GM19372 (cell line): Measurements from ENCODE around the gene SLC44A1.

Experiments
- ATAC-seq: cut with Tn5 transposase; IDR thresholded peaks from one replicate; pipeline ENCODE4 v1.9.1; 2021; ENCODE audit warnings: mild to moderate bottlenecking, low read depth, moderate library complexity; ENCODE audit not compliant: unreplicated experiment

Gene SLC44A1

DNA sequence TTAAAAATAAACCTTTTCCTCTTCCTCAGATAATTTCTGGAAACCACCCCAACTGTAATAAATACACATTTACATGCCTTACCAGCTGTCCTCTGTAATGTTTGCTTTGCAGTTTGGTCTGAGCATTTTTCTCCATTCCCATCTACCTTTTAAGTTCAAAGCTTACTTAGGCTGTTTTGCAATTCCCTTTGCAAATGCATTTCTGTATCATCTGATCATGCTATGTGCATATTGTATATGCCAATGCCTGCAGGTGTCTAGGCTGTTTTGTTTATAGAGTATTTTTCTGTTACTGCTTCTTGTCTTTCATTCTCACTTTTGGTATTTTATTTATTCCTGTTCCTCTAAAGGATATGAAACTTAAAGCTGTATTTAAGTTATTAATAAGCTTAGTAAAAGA is 86.3 kb downstream of the SLC44A1 start:
- peak; percentile 46 for ATAC-seq

DNA sequence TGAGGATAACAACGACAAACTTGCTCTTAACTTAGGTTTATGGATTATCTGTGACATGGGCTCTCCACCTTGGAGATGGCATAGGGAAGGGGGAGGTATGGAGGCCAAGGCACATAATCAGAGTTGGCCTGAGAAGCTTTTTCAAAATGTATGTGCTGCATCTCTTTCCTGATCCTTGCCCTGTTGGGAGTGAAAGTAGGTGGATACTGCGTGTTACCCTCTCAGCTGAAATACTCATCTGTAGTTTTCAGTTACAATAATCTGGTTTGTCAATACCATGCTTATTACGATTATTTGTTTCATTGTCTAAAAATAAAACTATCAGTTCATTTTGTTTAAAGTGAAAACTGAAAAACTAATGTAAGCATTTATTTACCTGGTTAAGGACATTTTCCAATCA is 86.7 kb downstream of the SLC44A1 start:
- ATAC-seq = peak; percentile 31

DNA sequence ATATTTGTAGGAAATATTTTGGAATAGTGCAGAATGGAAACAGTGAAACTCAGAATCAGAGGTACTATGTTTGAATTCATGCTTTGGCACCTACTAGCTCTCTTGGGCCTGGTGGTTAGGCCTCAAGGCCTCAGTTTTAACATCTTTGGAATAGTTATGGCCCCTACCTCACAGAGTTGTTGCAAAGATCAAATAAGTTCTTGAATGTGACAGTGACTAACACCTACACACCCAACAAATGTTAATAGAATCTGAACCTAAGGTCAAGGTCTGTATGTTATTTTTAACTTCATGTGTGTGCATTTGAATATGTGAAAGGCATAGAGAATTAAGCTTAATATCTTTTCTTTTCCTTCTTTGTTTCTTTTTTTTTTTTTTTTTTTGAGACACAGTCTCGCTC is 87.3 kb downstream of the SLC44A1 start:
- ATAC-seq = no peak

DNA sequence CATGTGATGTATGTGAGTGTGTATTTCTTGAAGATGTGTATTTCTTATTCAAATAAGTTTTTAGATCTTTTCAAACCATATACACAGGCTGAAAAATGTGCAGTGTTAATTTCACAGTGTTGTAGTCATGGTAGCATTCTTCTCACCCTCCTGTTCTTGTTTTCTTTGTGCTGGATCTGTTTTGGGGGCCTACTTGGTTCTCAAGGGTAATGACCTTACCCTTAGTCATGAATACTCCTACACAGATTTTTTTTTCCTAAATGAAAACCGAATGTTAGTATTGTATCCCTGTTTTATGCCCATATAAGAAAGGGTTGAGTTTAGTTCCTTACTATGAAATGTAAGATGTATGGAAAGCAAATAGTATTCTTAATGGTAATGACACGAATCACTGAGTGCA is 88.0 kb downstream of the SLC44A1 start:
- ATAC-seq = no peak

DNA sequence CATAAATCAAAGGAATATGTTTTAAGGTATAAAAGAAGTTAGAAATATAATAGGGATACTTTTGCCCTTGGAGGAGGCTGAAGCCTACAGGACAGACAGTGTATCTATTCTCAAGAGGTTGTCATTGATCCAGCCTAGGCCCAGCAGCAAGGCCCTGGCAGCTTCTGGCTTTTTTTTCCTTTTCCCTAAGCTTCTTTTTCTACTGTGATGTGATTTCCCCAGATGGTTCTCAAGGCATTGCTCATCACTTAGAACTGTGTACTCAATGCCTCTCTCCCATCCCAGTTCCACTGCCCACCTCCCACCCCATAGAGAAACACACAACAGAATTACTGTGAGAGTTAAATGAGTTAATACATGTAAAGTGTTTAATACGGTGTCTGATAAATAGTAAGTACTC is 88.6 kb downstream of the SLC44A1 start:
- no peak for ATAC-seq

DNA sequence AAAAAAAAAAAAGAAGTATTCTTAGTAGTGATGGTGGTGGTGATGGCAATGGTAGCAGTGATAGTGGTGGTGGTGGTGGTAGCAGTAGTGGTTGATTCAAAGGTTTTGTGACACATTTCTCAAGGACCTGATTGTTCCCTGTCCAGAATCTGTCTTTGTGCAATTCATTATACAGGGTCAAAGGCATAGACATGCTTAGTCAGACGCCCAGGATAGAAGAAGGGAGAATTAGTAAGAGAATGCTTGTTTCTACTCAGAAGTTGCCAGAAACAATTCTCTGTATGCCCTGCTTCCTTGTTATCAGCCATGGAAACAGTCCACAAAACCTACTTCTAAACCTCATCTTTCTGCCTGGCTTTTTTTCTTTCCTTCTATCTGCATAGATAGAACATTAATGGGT is 89.4 kb downstream of the SLC44A1 start:
- ATAC-seq = no peak

DNA sequence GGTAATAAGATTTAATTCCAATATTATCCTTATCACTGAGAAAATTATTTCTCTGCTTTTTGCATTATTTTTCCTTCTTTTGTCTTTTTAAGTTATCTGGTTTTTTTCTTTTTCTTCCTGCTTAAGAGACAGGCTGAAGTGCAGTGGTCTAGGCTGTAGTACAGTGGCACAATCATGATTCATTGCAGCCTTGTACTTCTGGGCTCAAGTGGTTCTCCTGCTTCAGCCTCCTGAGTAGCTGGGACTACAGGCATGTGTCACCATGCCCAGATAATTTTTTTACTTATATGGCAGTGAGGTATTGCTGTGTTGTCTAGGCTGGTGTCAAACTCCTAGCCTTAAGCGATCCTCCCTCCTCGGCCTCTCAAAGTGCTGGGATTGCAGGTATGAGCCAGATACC is 93.9 kb downstream of the SLC44A1 start:
- ATAC-seq = no peak

DNA sequence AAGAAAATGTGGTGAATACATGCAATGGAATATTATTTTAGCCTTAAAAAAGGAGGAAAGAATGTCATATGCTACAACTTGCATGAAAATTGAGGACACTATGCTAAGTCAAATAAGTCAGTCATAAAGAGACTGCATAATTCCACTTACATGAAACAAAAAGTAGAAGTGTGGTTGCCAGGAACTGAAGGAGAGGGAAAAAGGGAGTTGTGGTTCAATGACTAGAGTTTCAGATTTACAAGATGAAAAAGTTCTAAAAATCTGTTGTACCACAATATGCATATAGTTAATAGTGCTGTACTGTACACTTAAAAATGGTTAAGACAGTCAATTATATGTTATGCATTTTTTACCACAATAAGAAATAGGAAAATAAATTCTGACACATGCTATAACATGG is 95.4 kb downstream of the SLC44A1 start:
- no peak for ATAC-seq

DNA sequence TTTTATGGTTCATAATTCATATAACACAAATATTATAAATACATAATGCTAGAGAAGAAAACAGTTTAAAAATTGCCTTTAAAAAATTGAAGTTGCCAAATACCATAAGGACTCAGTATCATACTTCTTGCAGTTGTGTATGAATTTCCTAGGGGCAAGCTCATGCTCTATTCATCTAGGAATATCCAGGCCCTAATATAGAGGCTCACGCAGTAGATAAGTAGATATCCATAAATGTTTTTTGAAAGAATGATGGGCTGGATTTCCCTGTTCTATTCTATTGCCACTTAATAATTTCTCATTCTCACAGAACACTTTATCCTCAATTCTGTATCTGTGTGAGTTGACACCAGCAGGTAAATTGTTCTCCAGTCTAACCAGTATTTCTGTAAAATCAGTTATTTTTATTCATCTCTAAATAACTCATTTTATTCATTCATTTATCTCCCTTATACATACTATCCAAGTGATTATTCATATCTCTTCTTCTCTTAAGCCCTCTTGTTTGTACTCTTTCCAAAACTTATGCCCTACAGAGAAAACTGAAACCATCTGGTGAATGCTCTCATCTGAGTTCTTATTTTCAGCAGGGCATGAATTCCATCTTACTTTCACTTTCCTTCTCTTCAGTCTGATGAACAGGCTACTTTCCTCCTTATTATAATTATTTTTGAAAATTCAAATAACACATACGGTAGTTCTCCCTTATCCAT is 97.1 kb downstream of the SLC44A1 start:
- no peak for ATAC-seq

DNA sequence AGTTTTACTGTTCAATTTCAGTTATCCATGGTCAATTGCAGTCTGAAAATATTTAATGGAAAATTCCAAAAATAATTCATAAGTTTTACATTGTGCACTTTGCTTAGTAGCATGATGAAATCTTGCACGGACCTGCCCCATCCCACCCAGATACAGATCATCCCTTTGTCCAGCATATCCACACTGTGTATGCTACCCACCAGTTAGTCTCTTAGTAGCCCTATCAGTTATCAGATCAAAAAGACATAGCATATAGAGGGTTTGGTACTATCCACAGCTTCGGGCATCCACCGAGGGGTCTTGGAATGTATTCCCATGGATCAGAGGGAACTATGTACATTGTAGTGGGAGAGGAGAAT is 97.7 kb downstream of the SLC44A1 start:
- no peak for ATAC-seq

DNA sequence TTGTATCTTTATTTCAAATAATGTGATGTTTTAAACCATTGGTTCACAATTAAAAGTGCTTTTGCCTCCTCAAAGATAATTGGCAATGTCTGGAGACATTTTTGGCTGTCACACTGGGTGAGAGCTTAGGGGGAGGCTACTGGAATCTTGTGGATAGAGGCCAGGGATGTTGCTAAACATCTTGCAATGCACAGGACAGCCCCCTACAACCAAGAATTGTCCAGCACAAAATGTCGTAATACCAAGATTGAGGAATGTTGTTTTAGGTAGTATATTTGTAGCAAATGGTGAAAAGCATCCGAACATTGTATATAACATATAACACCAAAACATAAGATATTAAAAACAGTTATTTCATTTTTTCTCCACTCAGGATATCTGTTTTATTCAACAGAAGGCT is 99.8 kb downstream of the SLC44A1 start:
- ATAC-seq = no peak

DNA sequence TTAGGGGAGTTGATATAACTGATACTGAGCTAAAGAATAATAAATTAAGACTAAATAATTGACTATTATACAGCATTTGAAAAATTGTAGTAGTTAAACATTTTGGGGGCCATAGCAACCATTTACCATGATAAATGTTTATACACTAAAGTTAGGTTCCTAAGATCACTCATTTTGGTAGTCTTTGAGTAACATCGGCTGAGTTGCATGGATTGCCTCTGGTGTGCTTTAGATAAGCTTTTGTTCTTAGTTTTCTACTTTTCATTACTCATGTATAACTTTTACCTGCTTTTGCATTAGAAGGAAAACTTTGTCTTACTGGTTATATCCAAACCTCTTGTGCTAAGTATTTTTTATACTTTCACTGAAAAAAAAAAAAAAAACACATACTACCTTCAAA is 101.2 kb downstream of the SLC44A1 start:
- no peak for ATAC-seq

DNA sequence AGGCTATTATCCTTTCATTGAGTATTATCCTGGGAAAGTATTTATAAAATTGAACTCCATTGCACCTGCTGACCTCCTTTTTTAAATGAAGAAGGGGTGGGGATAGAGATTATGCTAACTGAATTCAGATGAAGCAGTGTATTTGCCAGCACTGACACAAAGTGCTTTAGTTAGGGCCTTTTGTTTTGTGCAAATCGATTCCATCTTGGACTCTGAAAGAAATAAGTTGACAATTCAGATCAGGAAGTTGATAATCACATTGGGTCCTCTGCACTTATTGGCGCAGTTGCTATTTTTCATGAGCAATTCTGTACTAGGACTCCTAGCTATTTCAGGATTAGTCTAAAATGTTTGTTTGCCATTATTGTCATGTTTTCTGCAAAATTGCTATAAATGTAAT is 101.8 kb downstream of the SLC44A1 start:
- ATAC-seq = no peak

DNA sequence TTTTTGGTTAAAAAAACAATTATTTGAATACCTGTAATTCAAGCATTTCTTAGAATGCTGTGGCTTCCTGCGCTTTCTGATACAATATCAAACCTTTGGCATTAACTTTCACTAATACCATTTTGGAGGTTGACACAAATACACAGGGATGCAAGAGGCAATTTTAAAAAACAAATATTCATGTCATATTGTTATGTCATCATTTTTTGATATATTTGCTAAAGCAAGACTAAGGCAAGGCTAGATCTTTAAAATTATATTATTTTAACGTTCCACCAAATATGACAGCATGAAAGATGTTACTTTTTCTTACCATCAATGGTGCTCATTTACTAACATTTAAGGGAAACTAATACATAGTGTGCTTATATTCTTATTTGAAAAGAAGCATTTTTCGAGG is 110.0 kb downstream of the SLC44A1 start:
- no peak for ATAC-seq

DNA sequence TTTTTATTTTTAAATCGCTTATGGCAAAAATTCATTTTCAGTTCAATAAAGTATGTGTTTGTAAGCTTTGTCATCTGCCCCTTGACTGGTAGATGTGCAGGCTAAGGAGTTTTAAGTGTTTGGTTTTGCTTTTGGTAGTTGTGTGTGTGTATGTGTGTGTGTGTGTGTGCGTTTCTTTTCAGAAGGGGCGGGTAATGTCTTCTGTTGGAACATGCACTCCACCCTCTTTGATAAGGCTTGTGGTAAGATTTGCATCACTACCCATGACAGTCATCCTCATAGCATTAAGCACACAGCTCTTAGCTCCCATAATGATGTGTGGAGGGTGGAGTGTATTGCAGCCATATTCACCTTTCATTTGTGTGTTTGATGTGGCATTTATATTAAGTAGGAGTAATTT is 111.3 kb downstream of the SLC44A1 start:
- peak; percentile 44 for ATAC-seq

DNA sequence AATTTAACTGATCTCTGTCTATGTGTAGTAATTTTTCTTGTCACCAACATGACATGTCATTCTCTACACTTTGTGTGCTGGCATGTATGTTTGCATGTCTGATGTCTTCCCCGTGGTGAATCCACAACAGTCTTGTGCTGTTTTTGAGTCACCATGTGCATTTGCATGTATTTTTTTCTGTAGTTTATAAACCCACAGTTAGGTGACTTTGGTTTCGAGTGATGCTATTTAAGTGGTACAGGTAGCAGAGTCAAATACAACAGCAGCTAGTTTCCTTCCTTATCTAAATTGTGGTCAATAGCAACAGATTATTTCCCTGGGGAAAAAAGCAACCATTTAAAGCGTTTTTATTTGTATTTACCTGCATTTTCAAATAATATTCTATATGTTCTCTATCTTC is 113.5 kb downstream of the SLC44A1 start:
- ATAC-seq = peak; percentile 77

DNA sequence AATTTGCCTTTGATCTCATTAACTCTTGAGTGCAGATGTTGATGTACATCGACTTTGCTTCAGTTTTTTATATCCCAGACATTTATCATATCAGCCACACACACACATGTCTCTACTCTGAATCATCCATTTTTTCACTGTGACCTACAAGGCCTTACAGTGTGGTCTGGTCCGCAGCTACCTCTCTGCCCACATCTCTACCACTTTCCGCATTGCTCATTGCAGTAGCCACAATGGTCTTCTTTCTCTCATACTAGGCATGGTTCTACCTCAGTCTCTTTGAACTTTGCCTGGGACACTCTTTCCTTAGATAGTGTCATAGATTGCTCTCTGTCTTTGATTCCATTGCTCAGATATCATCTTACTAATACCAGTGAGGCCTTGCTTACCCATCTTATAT is 115.4 kb downstream of the SLC44A1 start:
- ATAC-seq = no peak

DNA sequence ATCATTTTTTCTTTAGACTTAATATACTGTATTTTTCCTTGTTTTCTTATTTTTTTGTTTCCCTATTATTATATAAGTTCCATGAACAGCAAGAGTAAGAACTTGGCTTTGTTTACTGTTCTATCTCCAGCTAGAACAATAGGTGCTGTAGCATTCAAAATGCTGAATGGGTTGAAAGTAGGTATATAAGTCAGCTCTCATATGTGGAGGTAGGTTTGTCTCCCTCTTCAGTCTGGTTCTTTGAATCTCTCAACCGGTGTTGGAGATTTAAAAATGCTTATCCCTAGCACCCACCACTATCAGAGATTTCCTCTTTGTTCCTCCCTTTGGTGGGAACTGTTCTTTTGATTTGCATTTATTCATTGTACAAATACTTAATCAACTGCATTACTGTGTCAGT is 115.9 kb downstream of the SLC44A1 start:
- no peak for ATAC-seq

DNA sequence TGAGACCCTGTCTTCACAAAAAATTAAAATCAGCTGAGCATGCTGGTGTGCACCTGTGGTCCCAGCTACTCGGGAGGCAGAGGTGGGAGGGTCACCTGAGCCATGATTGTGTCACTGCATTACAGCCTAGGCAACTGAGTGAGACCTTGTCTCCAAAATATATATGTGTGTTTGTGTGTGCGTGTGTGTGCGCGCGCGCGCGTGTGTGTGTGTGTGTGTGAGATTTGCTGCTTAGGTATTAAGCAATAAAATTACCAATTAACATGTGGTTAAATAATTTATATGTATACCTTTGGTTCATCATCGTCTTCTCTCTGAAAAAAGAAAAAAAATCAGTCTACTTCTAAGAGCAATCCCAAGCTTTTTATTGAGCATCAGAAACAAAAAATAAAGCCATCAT is 117.4 kb downstream of the SLC44A1 start:
- no peak for ATAC-seq

DNA sequence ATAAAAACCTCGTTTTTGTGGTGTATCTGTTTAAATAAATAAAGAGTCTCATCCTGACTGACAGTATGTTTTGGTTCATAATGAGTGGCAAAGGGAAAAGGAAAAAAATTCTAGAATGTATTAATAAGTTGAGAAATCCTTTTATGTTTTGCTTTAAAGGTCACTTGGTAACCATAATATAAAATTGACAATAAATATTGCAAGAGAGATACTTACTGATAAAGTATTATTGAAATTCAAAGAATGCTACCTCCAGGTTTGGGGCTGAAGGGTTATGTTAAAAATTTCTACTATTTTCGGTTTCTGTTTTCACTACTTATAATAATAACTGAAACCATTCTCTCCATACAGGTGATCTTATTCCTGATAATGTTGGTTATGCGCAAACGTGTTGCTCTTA is 118.0 kb downstream of the SLC44A1 start:
- no peak for ATAC-seq

DNA sequence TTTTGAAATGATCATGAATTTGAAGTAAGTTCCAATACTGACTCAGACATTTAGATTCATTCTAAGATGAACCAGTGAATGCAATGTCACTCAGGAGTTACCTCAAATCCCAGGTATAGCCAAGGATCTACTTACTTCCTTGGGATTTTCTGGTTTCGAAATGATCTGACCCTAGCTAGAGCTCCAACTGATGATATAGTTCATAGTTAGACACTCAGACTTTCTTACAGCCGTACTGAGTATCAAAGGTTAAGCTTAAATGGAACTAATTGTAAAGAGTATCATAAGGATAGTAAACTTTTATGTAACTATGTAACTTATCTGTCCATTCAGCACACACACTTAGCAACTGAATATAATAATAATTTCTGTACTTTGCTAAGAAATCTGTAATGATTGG is 119.4 kb downstream of the SLC44A1 start:
- ATAC-seq = no peak

DNA sequence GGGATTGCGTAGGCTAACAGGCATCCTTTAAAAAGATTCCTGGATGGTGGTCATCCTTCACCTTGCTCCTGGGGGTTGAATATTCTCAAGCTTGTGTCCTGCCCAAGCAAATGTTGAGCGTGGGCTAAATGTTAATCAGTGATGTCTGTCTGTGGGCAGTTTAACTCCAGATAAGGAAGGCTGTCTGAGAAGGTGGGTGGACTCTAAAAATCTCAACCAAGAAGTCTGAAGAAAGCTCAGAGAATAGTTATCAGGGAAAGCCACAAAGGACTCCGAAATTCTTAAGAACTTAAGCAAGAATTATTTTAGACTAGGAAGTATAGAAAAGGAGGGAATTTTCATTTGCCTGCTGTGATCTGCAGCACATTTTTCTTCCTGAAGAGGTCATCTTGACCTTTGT is 125.5 kb downstream of the SLC44A1 start:
- ATAC-seq = no peak

DNA sequence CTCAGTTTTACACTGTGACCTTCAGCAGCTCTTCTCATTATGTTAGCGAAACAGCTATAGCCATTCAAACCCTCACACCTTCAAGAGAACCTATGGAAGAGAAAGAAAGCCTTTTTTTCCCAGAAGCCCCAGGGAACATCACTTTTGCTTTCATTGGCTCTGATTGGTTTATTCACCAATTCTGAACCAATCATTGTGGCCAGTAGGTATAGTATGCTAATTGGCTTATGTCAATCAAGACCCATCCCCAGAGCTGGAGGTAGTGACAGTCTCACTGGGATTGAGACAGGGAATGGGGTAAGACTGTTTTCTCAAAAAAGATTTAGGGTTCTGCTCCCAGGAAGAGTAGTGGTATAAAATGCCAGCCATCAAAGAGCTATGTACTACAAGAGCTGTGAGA is 129.3 kb downstream of the SLC44A1 start:
- ATAC-seq = no peak
